ENCODE results near the gene ZNF467. TPM values are rescaled to one million over a fixed set of nuclear protein-coding genes. Genes with fewer than 3 reads are reported as not detected.

The ZNF467 gene
- total RNA-seq, 1 donor from 2014 or later, result 0.20 TPM

GRCh38 chr7:149715476-149715875, 57.9 kb downstream of the ZNF467 start:
- Mint-ChIP-seq H3K4me1 (peaks cover 17% of the 10 kb centered on the region), H3K27me3 (no peaks in the 10 kb centered on the region), H3K9me3 (peaks cover 11% of the 10 kb centered on the region), H3K4me3 (peak overlapping the region; percentile 86), H3K36me3 (ENCODE audit: low read depth) (peaks cover 10% of the 10 kb centered on the region), H3K27ac (peak overlapping the region; percentile 81)
- intact Hi-C loops (cut with micrococcal nuclease), result loop anchor here (2.0 to 10.0 kb wide), 6 partner anchors 27 to 1629 kb away; partner anchors contain the start of genes ABCF2, KCNH2, NUB1 and ZNF425
- ChIA-PET CTCF (interaction anchor here (0.5 kb wide), 1 partner anchor 1194 kb away, joined by 3 read pairs; no protein-coding TSS in a partner anchor), POLR2A (interaction anchor here (1.0 to 1.5 kb wide), 2 partner anchors 120 to 123 kb away, joined by 3 to 9 read pairs; partner anchors contain the start of gene ZNF862)
- no peak for DNase-seq
- ATAC-seq (ENCODE audit: low read depth), result no peak
- no peak for TF ChIP-seq CTCF (IDR thresholded peaks at IDR 0.05)

DNA sequence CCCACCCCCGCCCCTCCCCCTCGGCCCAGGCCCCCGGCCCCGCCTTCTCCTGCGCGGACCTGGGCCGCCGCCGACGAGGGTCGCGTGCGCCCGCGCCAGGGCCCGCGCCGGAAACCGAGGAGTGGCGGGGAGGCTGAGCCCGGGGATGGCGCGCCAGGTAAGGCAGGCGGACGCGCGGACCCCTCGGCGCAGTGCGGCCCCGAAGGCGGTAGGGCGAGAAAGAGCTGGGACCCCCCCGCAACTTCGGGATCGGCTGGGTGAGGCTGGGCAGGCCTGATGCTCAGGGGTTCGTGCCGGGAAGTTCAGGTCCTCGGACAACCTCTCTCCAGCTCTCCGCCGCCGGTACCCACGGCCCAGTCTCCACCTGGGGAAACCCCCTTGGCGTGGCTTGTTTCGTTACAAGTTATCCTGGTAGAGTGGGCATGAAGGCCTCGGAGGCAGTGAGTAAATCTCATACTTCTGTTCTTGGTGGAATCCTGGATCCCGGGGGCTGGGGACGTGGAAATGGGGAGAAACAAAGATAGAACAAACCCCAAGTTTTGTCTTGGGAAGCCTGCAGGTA, 58.4 kb downstream of the ZNF467 start:
- ATAC-seq (ENCODE audit: low read depth) (peak; percentile 7), DNase-seq (no peak)
- Mint-ChIP-seq H3K27ac (peak overlapping the region; percentile 81), H3K4me1 (peaks cover 17% of the 10 kb centered on the region), H3K4me3 (peak overlapping the region; percentile 86), H3K9me3 (peaks cover 11% of the 10 kb centered on the region), H3K27me3 (no peaks in the 10 kb centered on the region), H3K36me3 (ENCODE audit: low read depth) (peaks cover 6% of the 10 kb centered on the region)
- TF ChIP-seq CTCF (IDR thresholded peaks at IDR 0.05), result no peak
- ChIA-PET POLR2A (interaction anchor here (1.0 to 1.5 kb wide), 3 partner anchors 56 to 123 kb away, joined by 3 to 9 read pairs (median 4); partner anchors contain the start of gene ZNF862), CTCF (no interaction called here)
- intact Hi-C loops (cut with micrococcal nuclease), result loop anchor here (1.0 to 10.0 kb wide), 12 partner anchors 28 to 1630 kb away; partner anchors contain the start of genes ABCF2, ATP6V0E2, KCNH2 and NUB1

Other genes with a start within 250 kb of the ZNF467 start
- 12.6 and 17.6 TPM in 2 replicates for gene ZNF862, start 64.8 kb upstream of the ZNF467 start, total RNA-seq
- 9.1 and 10.4 TPM in 2 replicates for gene ATP6V0E2, start 100.4 kb upstream of the ZNF467 start, total RNA-seq